ENCODE measurements around the gene OPN1SW.

DNA sequence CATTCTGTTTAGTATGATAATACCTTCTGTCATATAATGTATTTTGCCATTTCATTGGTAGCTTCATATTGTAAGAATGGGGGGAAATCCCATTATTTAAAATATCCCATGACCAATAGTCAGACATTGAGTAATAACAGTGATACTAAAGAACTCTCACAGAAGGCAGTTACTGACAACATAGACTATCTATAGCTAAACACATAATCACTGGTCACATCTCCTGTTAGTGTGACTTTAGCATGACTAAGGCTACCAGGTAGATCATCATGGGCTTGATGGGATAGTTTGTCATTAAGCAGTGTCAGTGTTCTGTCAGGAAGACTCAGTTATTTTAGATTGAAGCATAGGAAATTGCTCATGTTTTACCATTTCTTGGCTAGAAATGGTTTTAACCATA is 16.4 kb downstream of the OPN1SW start:
- no peak for TF ChIP-seq POLR2A (IDR thresholded peaks at IDR 0.05)
- TF ChIP-seq, protein P1, sequence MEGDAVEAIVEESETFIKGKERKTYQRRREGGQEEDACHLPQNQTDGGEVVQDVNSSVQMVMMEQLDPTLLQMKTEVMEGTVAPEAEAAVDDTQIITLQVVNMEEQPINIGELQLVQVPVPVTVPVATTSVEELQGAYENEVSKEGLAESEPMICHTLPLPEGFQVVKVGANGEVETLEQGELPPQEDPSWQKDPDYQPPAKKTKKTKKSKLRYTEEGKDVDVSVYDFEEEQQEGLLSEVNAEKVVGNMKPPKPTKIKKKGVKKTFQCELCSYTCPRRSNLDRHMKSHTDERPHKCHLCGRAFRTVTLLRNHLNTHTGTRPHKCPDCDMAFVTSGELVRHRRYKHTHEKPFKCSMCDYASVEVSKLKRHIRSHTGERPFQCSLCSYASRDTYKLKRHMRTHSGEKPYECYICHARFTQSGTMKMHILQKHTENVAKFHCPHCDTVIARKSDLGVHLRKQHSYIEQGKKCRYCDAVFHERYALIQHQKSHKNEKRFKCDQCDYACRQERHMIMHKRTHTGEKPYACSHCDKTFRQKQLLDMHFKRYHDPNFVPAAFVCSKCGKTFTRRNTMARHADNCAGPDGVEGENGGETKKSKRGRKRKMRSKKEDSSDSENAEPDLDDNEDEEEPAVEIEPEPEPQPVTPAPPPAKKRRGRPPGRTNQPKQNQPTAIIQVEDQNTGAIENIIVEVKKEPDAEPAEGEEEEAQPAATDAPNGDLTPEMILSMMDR (IDR thresholded peaks at IDR 0.05) = no peak

Measured in breast epithelium (tissue), 3 donors.